GM18517 (cell line): ENCODE data around the gene HPSE2.

ENCODE experiments used
- ATAC-seq: cut with Tn5 transposase; IDR thresholded peaks from one replicate; pipeline ENCODE4 v1.9.1; 2021; ENCODE audit warnings: mild to moderate bottlenecking, moderate library complexity; ENCODE audit not compliant: unreplicated experiment

Gene HPSE2

GRCh38 chr10:98469001-98469931 lies 766.4 kb downstream of the HPSE2 start:
- ATAC-seq = no peak

- ATAC-seq = peak; percentile 92
Measured at GRCh38 chr10:98467506-98468318, 767.9 kb downstream of the HPSE2 start.

GRCh38 chr10:98466861-98467505 lies 768.7 kb downstream of the HPSE2 start:
- no peak for ATAC-seq

GRCh38 chr10:98465866-98466265 lies 769.8 kb downstream of the HPSE2 start:
- no peak for ATAC-seq

- ATAC-seq = no peak
Measured at GRCh38 chr10:98463976-98464754, 771.5 kb downstream of the HPSE2 start.

GRCh38 chr10:98463016-98463415 lies 772.6 kb downstream of the HPSE2 start:
- no peak for ATAC-seq

GRCh38 chr10:98461500-98461842 lies 774.2 kb downstream of the HPSE2 start:
- ATAC-seq = no peak

- ATAC-seq = no peak
Measured at GRCh38 chr10:98460837-98461499, 774.7 kb downstream of the HPSE2 start.

GRCh38 chr10:98458809-98459784 lies 776.6 kb downstream of the HPSE2 start:
- no peak for ATAC-seq

- ATAC-seq = no peak
Measured at GRCh38 chr10:98457721-98458120, 777.9 kb downstream of the HPSE2 start.

- no peak for ATAC-seq
Measured at GRCh38 chr10:98456686-98457482, 778.8 kb downstream of the HPSE2 start.

- ATAC-seq = no peak
Measured at GRCh38 chr10:98456043-98456570, 779.5 kb downstream of the HPSE2 start.

GRCh38 chr10:98453729-98454128 lies 781.9 kb downstream of the HPSE2 start:
- ATAC-seq = no peak

GRCh38 chr10:98450618-98451017 lies 785.0 kb downstream of the HPSE2 start:
- no peak for ATAC-seq

- no peak for ATAC-seq
Measured at GRCh38 chr10:98449287-98449686, 786.4 kb downstream of the HPSE2 start.

GRCh38 chr10:98446661-98447221 lies 788.9 kb downstream of the HPSE2 start, which contains the start of gene HPS1:
TSS of gene HPS1 (minus strand) at chr10:98446935. CDS start at chr10:98443240, 3,695 bp downstream.
- peak; percentile 81 for ATAC-seq

GRCh38 chr10:98446151-98446660 lies 789.4 kb downstream of the HPSE2 start:
- peak; percentile 31 for ATAC-seq
